Natural killer cell treated with Interleukin-12 subunit alpha and Interleukin-12 subunit beta and Interleukin-15 and Interleukin-18, amount 100 ng/mL, for 72 hours (primary cell): Measurements from ENCODE around the gene DNMT3L. TPM values are rescaled to one million over a fixed set of nuclear protein-coding genes. Genes with fewer than 3 reads are reported as not detected.

Experiments
- ATAC-seq, 2 donors: fragments of 150-1000 bp; cut with Tn5 transposase in 1 of 2; sonication (Bioruptor Pico), chemical (Tn5 transposase) in 1 of 2; 2 replicates each; pipeline ENCODE4 v1.10.0; 2021
- DNase-seq: peaks from one replicate; pipeline ENCODE4 v3.0.0; 2022; ENCODE audit warnings: low spot score
- H3K27ac Mint-ChIP-seq, 2 donors: 1 replicate in 1 of 2; 2 replicates in 1 of 2; pipeline ENCODE4 v1.8.0; 2022; ENCODE audit warnings: mixed read lengths in 2 of 2, mild to moderate bottlenecking in 1 of 2, moderate library complexity in 1 of 2
- H3K27me3 Mint-ChIP-seq, 2 donors: 1 replicate in 1 of 2; 2 replicates in 1 of 2; pipeline ENCODE4 v1.8.0; 2022; ENCODE audit warnings: mixed read lengths in 2 of 2
- H3K36me3 Mint-ChIP-seq: one replicate; pipeline ENCODE4 v1.8.0; 2022; ENCODE audit warnings: mixed read lengths
- H3K4me1 Mint-ChIP-seq, 2 donors: 1 replicate in 1 of 2; 2 replicates in 1 of 2; pipeline ENCODE4 v1.8.0; 2022; ENCODE audit warnings: low read depth in 2 of 2, mixed read lengths in 2 of 2, mild to moderate bottlenecking in 1 of 2
- H3K4me3 Mint-ChIP-seq: one replicate; pipeline ENCODE4 v1.8.0; 2022; ENCODE audit warnings: mixed read lengths
- H3K9me3 Mint-ChIP-seq: 2 replicates; pipeline ENCODE4 v1.8.0; 2022; ENCODE audit warnings: mixed read lengths
- total RNA-seq, 2 donors: library from RNA; stranded (reverse); gene quantifications; one replicate each; pipeline ENCODE4 v1.2.3, GENCODE V29; 2022

DNMT3L gene
- total RNA-seq, 2 donors from 2014 or later: not detected

DNA sequence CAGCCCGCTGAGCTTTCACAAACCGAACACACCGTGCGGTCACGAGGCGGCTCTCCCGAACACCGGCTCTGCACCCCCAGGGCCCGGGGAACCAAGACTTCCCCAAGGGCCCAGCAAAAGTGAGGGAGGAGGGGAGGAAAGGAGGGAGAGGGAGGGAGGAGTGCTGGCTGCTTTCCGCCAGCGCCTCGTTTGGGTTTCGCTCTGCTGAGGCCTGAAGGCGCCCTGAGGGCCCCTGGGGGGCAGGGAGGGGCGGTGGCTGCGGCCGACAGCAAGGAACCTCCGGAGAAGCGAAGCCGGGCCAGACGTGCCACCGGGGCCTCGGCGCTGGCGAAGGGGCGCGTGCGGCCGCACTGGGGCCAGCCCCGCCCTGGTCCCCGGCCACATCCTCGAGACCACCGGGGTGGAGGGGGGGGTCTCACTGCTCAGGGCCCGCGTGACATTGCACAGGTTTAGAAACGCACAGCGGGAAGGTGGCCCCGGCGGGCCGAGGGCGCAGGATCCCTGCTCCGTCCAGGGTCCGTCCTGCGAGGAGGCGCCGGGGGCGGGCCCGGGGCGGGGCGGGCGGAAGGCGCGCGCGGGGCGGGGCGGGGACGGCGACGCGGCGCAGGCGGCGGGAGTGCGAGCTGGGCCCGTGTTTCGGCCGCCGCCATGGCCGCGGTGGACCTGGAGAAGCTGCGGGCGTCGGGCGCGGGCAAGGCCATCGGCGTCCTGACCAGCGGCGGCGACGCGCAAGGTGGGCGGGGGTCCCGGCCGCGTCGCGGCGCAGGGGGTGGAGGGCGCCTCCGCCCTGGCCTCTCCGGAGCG is 38.0 kb upstream of the DNMT3L start, which contains the start of gene PFKL:
TSS of gene PFKL (plus strand) at position 596 of the 804 bp plus-strand sequence. CDS start at position 649, 53 bp downstream.
- Mint-ChIP-seq H3K27ac (peak within 1 kb of the TSS in 1 of 2 donors; percentile 72), H3K4me1 (peaks cover 17 to 21% of the 10 kb centered on the region in 2 donors), H3K9me3 (no peaks in the 10 kb centered on the region), H3K4me3 (peak within 1 kb of the TSS; percentile 78), H3K36me3 (no peaks in the 10 kb centered on the region), H3K27me3 (no peaks in the 10 kb centered on the region)
- ATAC-seq (peak; percentile 88 to 91), DNase-seq (peak; percentile 74)

DNA sequence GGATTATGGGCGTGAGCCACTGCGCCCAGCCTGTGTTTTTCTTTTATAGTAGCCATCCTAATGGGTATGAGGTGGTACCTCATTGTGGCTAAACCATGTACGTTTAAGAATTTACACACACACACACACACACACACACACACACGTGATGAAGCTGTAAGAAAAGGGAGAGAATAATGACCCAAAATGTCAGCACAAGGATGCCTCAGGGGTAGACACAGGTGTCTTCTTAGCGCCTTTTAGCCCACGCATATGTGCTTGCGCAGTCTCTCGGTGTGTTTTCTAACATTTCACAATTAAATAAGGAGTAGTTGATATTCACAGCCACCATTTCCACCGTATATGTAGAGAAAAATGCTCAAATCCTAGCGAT is 37.4 kb upstream of the DNMT3L start:
- Mint-ChIP-seq H3K27ac (peak overlapping the region in 1 of 2 donors; percentile 72), H3K9me3 (no peaks in the 10 kb centered on the region), H3K4me1 (peaks cover 16 to 21% of the 10 kb centered on the region in 2 donors), H3K36me3 (no peaks in the 10 kb centered on the region), H3K4me3 (peak overlapping the region; percentile 78), H3K27me3 (no peaks in the 10 kb centered on the region)
- ATAC-seq (no peak), DNase-seq (no peak)

DNA sequence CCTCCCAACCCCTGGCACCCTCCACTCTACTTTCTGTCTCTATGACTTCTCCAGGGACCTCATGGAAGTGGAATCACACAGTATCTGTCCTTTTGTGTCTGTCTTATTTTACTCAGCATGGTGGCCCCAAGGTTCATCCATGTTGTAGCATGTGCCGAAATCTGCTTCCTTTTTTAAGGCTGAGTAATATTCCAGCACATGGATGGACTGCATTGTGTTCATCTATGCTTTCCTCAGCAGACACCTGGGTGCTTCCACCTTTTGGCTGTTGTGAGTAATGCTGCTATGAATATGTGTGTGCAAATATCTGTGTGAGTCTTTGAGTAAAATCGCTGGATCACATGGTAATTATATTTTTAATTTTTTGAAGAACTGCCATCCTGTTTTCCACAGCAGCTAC is 36.6 kb upstream of the DNMT3L start:
- H3K27ac Mint-ChIP-seq: peak overlapping the region; percentile 25 to 72
- H3K27me3 Mint-ChIP-seq: no peaks in the 10 kb centered on the region
- no peak overlapping the region for H3K4me3 Mint-ChIP-seq
- no peaks in the 10 kb centered on the region for H3K36me3 Mint-ChIP-seq
- DNase-seq (no peak), ATAC-seq (no peak)
- peaks cover 14 to 17% of the 10 kb centered on the region in 2 donors for H3K4me1 Mint-ChIP-seq
- no peaks in the 10 kb centered on the region for H3K9me3 Mint-ChIP-seq

DNA sequence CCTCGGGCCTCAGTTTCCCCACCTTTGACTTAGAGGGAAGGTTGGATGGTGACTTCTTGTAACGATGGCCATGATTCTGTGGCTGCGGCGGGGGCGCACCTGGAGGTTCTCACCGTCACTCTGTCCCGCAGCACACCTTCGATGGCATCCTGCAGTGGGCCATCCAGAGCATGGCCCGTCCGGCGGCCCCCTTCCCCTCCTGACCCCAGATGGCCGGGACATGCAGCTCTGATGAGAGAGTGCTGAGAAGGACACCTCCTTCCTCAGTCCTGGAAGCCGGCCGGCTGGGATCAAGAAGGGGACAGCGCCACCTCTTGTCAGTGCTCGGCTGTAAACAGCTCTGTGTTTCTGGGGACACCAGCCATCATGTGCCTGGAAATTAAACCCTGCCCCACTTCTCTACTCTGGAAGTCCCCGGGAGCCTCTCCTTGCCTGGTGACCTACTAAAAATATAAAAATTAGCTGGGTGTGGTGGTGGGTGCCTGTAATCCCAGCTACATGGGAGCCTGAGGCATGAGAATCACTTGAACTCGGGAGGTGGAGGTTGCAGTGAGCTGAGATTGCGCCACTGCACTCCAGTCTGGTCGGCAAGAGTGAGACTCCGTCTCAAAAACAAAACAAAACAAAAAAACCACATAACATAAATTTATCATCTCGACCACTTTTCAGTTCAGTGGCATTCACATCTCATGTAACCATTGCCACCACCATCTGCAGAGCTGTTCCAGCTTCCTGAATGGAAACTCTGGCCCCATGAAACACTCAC is 36.0 kb upstream of the DNMT3L start:
- Mint-ChIP-seq H3K9me3 (no peaks in the 10 kb centered on the region), H3K4me1 (peaks cover 13 to 17% of the 10 kb centered on the region in 2 donors), H3K27me3 (no peaks in the 10 kb centered on the region), H3K27ac (peak overlapping the region; percentile 25 to 72), H3K4me3 (no peak overlapping the region), H3K36me3 (no peaks in the 10 kb centered on the region)
- ATAC-seq (peak; percentile 22 to 43), DNase-seq (peak; percentile 75)

GRCh38 chr21:44296916-44297315 is 35.2 kb upstream of the DNMT3L start:
- no peak overlapping the region for H3K27ac Mint-ChIP-seq
- peaks cover 13 to 17% of the 10 kb centered on the region in 2 donors for H3K4me1 Mint-ChIP-seq
- ATAC-seq (no peak), DNase-seq (no peak)
- H3K36me3 Mint-ChIP-seq: no peaks in the 10 kb centered on the region
- no peaks in the 10 kb centered on the region for H3K27me3 Mint-ChIP-seq
- H3K4me3 Mint-ChIP-seq: no peak overlapping the region
- H3K9me3 Mint-ChIP-seq: no peaks in the 10 kb centered on the region

- no peak for ATAC-seq
- Mint-ChIP-seq H3K4me3 (no peak overlapping the region), H3K4me1 (peaks cover 13 to 17% of the 10 kb centered on the region in 2 donors), H3K36me3 (no peaks in the 10 kb centered on the region), H3K27ac (no peak overlapping the region), H3K9me3 (no peaks in the 10 kb centered on the region), H3K27me3 (no peaks in the 10 kb centered on the region)
- no peak for DNase-seq
These were observed 34.4 kb upstream of the DNMT3L start for GRCh38 chr21:44296103-44296519.

- ATAC-seq (no peak), DNase-seq (no peak)
- no peaks in the 10 kb centered on the region for H3K9me3 Mint-ChIP-seq
- peaks cover 11 to 17% of the 10 kb centered on the region in 2 donors for H3K4me1 Mint-ChIP-seq
- no peak overlapping the region for H3K27ac Mint-ChIP-seq
- H3K36me3 Mint-ChIP-seq: no peaks in the 10 kb centered on the region
- H3K27me3 Mint-ChIP-seq: no peaks in the 10 kb centered on the region
- H3K4me3 Mint-ChIP-seq: no peak overlapping the region
These were observed 33.9 kb upstream of the DNMT3L start for GRCh38 chr21:44295646-44296045.

- no peak overlapping the region for H3K27ac Mint-ChIP-seq
- ATAC-seq: no peak
These were observed 33.5 kb upstream of the DNMT3L start for GRCh38 chr21:44295163-44295573.

DNA sequence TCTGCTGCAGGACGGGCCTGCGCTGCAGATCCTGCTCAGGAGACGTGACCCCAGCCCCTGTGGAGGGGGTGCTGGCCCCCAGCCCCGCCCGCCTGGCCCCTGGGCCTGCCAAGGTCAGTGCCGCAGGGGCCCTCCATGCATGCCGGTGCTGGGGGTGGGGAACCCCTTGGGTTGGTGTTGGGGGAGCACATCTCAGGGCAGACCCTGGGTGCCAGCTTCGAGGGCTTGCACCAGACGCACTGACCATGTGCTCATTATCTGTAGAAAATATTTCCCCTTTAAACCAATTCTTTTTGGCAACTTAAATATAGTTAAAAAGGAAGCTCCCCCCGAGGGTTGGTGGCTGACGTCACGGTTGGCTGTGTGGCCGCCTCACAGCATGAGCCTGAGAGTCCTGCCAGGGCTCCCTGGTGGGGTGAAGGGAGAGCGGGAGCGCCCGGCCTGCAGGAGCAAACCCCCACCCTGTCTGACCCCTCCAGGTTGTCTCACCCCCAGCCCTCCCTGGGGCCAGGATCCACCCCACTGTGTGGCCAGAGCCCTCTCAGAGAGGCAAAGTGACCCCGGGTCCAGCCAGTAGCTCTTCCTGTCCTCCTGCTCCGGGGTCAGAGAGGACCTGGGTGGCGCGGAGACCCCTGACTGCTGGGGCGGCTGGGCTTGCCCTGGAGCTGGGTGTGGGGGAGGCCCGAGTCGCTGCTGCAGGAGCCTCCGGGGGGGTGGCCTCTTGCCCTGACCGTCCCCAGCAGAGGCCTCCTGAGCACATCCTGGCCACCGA is 32.9 kb upstream of the DNMT3L start:
- H3K4me3 Mint-ChIP-seq: no peak overlapping the region
- H3K36me3 Mint-ChIP-seq: no peaks in the 10 kb centered on the region
- H3K9me3 Mint-ChIP-seq: no peaks in the 10 kb centered on the region
- DNase-seq: no peak
- no peaks in the 10 kb centered on the region for H3K27me3 Mint-ChIP-seq
- ATAC-seq: no peak
- H3K4me1 Mint-ChIP-seq: peaks cover 10 to 17% of the 10 kb centered on the region in 2 donors
- no peak overlapping the region for H3K27ac Mint-ChIP-seq

More at GRCh38 chr21:44295163-44295573, 33.5 kb upstream of the DNMT3L start:
- H3K9me3 Mint-ChIP-seq: no peaks in the 10 kb centered on the region
- no peak for DNase-seq
- H3K36me3 Mint-ChIP-seq: no peaks in the 10 kb centered on the region
- no peaks in the 10 kb centered on the region for H3K27me3 Mint-ChIP-seq
- H3K4me1 Mint-ChIP-seq: peaks cover 10 to 17% of the 10 kb centered on the region in 2 donors
- no peak overlapping the region for H3K4me3 Mint-ChIP-seq

GRCh38 chr21:44293551-44294231 is 32.0 kb upstream of the DNMT3L start:
- DNase-seq: no peak
- Mint-ChIP-seq H3K27ac (no peak overlapping the region), H3K4me3 (no peak overlapping the region), H3K27me3 (no peaks in the 10 kb centered on the region), H3K36me3 (no peaks in the 10 kb centered on the region), H3K9me3 (no peaks in the 10 kb centered on the region), H3K4me1 (peaks cover 6 to 9% of the 10 kb centered on the region in 2 donors)
- no peak for ATAC-seq

- H3K4me1 Mint-ChIP-seq: peaks cover under 1% of the 10 kb centered on the region in 2 donors
- no peaks in the 10 kb centered on the region for H3K36me3 Mint-ChIP-seq
- DNase-seq (no peak), ATAC-seq (no peak)
- H3K27me3 Mint-ChIP-seq: peaks cover 0 to 2% of the 10 kb centered on the region in 2 donors
- H3K27ac Mint-ChIP-seq: no peak overlapping the region
- no peak overlapping the region for H3K4me3 Mint-ChIP-seq
- H3K9me3 Mint-ChIP-seq: no peaks in the 10 kb centered on the region
These were observed 31.1 kb upstream of the DNMT3L start for GRCh38 chr21:44292812-44293195.

- no peaks in the 10 kb centered on the region for H3K36me3 Mint-ChIP-seq
- no peaks in the 10 kb centered on the region for H3K4me1 Mint-ChIP-seq
- no peak for ATAC-seq
- no peak overlapping the region for H3K27ac Mint-ChIP-seq
- peaks cover 0 to 3% of the 10 kb centered on the region in 2 donors for H3K27me3 Mint-ChIP-seq
- H3K9me3 Mint-ChIP-seq: no peaks in the 10 kb centered on the region
- no peak for DNase-seq
- H3K4me3 Mint-ChIP-seq: no peak overlapping the region
These were observed 30.5 kb upstream of the DNMT3L start for GRCh38 chr21:44291936-44292811.
